Muscle of arm (tissue), 12 donors: ENCODE data around the gene ZNF853. TPM values are rescaled to one million over a fixed set of nuclear protein-coding genes. Genes with fewer than 3 reads are reported as not detected.
"Not testable (repeated sequence)": the region's sequence is repeated elsewhere in the genome, so short reads cannot be mapped to it uniquely, and the experiment has no call there.

Experiments used
- DNase-seq: peaks from one replicate; pipeline ENCODE4 v3.0.0-alpha.2; 2013
- polyA plus RNA-seq, 12 donors: library from polyadenylated mRNA; unstranded; fragments of 120-200 nt; gene quantifications; one replicate each; pipeline ENCODE4 v1.2.1, GENCODE V29; 2013; ENCODE audit not compliant: insufficient read length in 12 of 12

ZNF853 gene
- polyA plus RNA-seq, 12 donors = 11.2 to 18.5 (median 14.0) TPM; not detected in 1

DNA sequence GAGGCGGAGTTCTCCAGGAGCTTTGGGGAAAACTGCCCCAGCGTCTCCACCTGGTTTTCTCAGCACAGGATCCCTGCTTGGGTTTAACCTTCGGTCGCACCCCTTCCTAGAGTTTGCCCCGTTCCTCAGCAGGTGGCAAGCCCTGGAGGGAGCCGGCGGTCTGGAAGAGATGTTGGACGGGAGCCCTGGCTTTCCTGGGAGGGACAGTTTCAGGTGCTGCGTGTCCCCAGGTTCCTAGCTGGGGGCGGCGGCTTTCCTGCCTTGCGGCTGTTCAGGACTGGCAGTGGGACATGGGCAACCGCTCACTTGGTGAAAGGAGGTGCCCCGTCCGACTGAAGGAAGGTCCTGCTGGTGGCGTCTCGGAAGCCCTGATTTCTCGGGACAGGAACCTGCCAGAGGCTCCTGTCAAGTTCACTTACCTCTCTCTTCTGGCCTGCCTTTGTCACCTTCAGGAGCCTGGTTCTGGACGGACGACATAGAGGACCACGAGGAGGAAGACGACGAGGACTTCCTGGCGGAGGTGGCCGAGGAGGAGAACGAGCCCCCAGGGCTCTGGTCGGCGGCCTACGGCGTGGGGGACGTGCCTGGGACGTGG is 36.5 kb downstream of the ZNF853 start:
- no peak for DNase-seq

DNA sequence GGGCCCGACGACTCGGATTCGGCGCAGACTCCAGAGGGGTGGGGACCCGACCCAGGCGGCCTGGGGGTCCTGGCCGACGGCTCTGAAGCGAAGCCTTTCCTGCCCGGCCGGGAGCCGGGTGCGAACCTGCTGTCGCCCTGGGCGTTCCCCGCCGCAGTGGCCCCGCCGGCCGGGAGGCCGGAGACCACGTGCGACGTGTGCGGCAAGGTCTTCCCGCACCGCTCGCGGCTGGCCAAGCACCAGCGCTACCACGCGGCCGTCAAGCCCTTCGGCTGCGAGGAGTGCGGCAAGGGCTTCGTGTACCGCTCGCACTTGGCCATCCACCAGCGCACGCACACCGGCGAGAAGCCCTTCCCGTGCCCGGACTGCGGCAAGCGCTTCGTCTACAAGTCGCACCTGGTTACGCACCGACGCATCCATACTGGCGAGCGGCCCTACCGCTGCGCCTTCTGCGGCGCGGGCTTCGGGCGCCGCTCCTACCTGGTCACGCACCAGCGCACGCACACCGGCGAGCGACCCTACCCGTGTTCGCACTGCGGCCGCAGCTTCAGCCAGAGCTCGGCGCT is 37.1 kb downstream of the ZNF853 start:
- DNase-seq = no peak

DNA sequence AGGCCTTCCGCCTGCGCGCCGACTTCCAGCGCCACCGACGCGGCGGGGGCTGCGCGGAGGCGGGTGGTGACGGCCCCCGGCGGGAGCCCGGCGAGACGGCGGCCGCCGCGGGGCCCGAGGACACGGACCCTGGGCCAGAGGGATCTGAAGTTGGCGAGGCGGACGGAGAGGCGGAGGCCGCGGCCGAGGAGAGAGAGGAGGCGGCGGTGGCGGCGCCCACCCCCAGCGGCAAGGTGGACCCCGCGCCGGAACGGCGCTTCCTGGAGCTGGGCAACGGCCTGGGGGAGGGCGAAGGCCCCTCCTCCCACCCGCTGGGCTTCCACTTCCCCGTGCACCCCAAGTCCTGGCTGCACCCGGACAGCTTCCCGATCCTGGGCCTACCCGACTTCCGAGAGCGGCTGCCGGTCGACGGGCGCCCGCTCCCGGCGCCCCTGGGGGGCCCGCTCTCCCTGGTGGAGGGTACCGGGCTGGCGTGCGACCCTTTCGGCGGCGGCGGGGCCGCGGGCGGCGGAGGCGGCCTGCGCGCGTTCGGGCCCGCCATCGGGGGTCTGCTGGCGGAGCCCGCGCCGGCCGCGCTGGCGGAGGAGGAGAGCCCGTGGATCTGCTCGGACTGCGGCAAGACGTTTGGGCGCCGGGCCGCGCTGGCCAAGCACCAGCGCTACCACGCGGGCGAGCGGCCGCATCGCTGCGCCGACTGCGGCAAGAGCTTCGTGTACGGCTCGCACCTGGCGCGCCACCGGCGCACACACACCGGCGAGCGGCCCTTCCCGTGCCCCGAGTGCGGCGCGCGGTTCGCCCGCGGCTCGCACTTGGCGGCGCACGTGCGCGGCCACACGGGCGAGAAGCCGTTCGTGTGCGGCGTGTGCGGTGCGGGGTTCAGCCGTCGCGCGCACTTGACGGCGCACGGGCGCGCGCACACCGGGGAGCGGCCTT is 37.9 kb downstream of the ZNF853 start:
- DNase-seq = no peak

DNA sequence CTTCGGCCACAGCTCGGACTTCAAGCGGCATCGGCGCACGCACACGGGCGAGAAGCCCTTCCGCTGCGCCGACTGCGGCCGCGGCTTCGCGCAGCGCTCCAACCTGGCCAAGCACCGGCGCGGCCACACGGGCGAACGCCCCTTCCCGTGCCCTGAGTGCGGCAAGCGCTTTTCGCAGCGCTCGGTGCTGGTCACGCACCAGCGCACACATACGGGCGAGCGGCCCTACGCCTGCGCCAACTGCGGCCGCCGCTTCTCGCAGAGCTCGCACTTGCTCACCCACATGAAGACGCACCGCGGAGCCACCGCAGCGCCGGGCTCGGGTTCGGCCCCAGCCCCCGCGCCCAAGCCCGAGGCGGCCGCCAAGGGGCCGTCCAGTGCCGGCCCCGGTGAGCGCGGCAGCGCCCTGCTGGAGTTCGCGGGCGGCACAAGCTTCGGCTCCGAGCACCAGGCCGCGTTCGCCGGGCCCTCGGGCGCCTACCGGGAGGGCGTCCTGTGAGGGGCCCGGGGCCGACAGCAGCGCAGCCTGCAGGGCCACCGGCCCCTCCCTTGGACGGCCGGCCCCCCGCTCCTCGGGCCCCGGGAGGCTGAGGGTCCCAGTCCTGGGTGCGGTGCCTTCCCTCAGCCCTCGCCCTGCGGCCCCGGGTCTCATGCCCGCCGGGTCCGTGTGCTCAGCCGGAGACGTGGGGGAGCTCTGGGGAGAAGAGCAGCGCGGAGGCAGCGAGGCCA is 38.9 kb downstream of the ZNF853 start:
- DNase-seq = no peak

DNA sequence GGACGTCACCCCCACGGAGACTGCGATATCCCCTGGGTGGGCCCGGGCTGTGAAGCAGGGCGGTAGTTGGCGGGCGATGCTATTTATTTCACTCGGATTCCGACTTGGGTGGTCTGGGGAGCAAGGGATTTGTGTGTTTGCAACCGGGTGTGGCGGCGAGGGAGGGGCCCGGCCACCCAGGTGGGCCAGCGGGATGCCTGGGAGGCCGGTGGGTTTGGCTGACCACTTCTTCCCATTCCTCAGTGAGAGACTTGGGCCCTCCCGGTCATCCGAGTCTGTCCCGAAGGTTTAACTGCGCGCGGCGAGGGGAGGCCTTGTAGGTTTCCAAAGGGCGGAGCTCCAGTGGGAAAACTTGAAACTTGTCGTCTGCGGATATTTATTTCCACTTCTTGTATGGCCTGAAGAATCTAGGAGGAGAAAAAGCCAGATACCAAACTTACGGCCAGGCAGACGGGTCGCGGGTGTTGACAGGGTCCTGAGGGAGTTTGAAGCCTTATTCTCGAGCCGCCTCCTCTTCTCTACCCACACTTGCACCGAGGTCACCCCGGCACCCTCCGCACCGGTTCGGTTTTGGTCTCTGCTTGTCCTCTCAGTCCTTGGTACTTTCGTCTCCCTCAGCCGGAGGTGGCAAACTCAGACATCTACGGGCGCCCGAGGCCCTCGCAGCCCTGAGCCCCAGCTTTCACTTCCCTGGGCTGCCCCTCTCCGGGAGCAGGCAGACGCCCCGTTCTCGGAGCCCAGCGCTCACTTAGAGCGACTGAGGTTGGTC is 39.6 kb downstream of the ZNF853 start:
- DNase-seq = no peak

DNA sequence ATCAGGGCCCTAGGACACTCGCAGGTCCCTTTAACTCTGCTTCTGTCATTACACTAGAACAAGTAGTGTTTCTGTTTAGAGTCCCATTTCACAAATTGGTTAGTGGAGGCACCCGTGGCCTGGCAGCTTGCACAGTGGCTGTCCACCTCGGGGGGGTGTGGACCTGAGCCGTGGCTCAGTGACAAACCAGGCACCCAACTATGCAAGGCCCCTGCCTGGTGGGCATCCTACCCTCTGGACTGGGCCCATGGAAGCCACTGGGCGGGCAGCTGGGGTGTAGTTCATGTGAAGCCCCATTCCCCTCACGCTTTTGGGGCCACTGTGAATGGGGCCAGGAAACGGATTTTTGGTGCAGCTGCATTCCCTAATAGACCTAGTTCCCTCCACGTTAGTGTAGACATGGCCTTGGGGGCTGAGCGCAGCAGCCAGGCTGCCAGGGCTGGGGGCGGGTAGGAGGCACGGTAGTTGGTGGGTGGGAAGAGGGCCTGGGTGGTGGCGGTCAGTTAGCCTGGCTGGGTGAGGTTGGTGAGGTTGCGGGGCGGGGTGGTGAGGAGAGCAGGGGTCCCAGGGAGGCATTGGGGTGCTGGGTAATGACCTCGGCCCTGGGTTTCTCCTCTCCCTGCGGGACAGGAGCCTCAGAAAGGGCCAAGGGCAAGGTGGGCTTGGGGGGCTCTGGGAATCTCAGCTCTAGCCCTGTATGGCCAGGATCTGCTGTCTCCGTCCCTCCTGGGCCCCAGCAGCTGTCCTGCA is 40.4 kb downstream of the ZNF853 start:
- no peak for DNase-seq

DNA sequence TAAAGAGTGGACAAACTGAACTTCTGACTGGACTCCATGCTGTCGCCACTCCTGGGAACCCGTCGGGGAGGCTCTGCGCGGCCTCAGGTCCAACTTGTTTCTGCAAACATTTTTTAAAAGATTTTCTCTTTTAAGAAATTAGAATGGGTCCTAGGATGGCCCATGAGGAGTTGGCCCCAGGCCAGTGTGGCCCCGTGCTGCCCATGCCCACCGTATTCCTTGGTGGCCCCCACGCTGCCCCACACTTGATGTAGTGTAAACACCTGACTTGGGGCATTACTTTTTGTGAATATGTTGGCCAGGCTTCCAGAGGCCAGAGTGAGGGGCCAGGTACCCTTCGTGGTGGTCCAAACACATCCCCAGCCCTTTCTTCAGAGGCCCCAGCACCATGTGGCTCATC is 41.0 kb downstream of the ZNF853 start:
- no peak for DNase-seq

DNA sequence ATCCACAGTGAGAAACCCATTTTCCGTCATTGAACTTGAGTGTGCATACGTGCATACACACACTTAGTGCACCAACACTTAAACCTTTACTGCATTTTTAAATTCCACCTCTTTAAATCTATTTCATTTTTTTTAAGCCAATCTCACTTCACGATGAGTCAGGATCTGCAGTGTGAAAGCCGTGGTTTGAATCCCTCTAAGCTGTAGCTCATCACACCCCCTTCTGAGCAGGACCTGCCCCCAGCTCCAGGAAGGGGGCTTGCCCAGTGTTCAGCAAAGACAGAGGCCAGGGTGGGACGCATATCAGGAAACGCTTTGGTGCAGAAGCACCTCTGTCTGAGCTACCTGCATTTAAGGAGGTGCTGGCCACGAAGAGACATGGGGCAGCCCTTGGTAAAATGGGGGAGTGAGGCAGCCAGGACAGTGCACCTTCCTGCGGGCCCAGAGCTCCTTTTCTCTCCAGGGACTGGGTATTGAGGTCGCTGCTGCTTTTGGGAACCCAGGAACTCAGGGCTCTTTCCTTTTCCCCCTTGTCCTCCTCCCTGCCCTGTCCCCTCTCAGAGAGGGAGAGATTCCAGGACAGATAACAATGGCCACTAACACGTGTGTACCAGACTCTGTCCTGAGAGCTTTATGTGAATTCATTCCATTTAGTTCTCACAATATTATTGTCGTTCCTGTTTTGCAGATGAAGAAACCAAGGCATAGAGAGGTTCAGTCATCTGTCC is 43.4 kb downstream of the ZNF853 start:
- no peak for DNase-seq

DNA sequence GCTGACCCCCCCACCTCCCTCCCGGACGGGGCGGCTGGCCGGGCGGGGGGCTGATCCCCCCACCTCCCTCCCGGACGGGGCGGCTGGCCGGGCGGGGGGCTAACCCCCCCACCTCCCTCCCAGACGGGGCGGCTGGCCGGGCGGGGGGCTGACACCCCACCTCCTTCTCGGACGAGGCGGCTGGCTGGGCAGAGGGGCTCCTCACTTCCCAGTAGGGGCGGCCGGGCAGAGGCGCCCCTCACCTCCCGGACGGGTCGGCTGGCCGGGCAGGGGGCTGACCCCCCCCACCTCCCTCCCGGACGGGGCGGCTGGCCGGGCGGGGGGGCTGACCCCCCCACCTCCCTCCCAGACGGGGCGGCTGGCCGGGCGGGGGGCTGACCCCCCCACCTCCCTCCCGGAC is 55.4 kb downstream of the ZNF853 start:
- DNase-seq = not testable (repeated sequence)

Other genes with a start within 250 kb of the ZNF853 start
- gene RAC1, start 241.1 kb upstream of the ZNF853 start, polyA plus RNA-seq = 1,000 to 10,000 TPM in 1 of 12 donors, 100 to 1,000 TPM in 11; 159 to 1,819 (median 184) TPM
- gene DAGLB, start 167.7 kb upstream of the ZNF853 start, polyA plus RNA-seq = 10 to 100 TPM in 10 of 12 donors, 1 to 10 TPM in 1, not detected in 1; 8.4 to 14.3 (median 12.1) TPM
- gene KDELR2, start 131.5 kb upstream of the ZNF853 start, polyA plus RNA-seq = 100 to 1,000 TPM in 11 of 12 donors, not detected in 1; 167 to 287 (median 196) TPM
- gene GRID2IP, start 64.1 kb upstream of the ZNF853 start, polyA plus RNA-seq = under 1 TPM in 9 of 12 donors, not detected in 3; 0.07 to 0.57 (median 0.13) TPM
- gene ZDHHC4, start 38.2 kb upstream of the ZNF853 start, polyA plus RNA-seq = 10 to 100 TPM in 11 of 12 donors, not detected in 1; 21.4 to 57.2 (median 50.1) TPM
- 10 to 100 TPM in 11 of 12 donors, not detected in 1; 15.3 to 33.3 (median 23.5) TPM for gene INTS15, start 25.6 kb upstream of the ZNF853 start, polyA plus RNA-seq
- gene ZNF316, start 21.7 kb downstream of the ZNF853 start, polyA plus RNA-seq = 10 to 100 TPM in 11 of 12 donors, not detected in 1; 18.6 to 34.2 (median 21.7) TPM
- 10 to 100 TPM in 11 of 12 donors, not detected in 1; 14.5 to 28.9 (median 24.0) TPM for gene ZNF12, start 91.3 kb downstream of the ZNF853 start, polyA plus RNA-seq
- under 1 TPM in 9 of 12 donors, not detected in 3; 0.13 to 0.94 (median 0.38) TPM for gene RSPH10B2, start 138.5 kb downstream of the ZNF853 start, polyA plus RNA-seq
- 10 to 100 TPM in 11 of 12 donors, not detected in 1; 32.6 to 83.4 (median 42.8) TPM for gene CCZ1B, start 210.7 kb downstream of the ZNF853 start, polyA plus RNA-seq